CD4-positive, alpha-beta T cell treated with Interferon gamma for 1 hour (primary cell): ENCODE measurements around the gene DPP8.
"Not testable (repeated sequence)": the region's sequence is repeated elsewhere in the genome, so short reads cannot be mapped to it uniquely, and the experiment has no call there.

Experiments used
- DNase-seq: peaks from one replicate; pipeline ENCODE4 v3.0.0-alpha.2; 2020

The DPP8 gene

DNA sequence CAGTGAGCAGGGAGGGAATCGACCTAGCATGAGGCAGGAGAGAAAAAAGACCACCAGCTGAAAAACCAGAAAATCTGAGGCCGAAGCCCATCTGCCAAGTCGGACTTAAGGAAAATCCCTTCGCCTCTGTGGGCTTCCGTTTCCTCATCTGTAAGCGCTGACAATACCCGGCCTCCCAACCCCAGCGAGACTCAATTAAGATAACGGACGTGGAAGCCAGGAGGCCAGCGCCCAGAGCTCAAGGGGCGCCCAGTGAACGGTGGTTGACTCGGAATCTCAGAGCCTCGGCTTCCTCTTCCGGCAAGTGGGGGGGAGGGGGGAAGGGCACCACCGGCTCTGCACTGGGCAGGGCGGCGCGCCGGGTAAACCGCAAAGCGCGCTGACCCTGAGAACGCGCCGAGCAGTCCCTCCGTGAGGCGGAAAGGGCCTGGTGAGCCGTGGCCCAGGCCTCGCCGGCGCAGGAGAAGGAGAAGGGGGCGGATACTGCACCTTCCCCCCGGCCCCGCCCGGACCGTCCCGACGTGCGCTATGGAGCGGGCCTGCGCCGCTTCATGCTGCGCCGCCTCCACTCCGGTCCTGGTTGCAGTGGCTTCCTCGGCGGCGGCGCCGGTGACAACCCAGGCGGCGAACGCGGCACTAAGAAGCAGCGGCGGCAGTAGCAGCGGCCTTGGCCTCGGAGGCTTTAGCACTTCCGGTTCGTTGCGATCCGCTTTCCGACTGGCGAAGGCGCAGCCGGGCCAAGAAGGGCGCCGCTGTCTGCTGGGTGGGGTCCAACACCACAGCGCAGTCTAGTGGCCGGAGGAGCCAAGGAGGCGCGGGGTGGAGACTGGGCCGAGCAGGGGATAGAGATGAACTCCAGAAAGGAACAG lies at the start of gene DPP8:
TSS of gene DPP8 (minus strand) at position 693 of the 869 bp plus-strand sequence. CDS start 5,136 bp downstream, outside the sequence.
- peak; percentile 90 for DNase-seq

DNA sequence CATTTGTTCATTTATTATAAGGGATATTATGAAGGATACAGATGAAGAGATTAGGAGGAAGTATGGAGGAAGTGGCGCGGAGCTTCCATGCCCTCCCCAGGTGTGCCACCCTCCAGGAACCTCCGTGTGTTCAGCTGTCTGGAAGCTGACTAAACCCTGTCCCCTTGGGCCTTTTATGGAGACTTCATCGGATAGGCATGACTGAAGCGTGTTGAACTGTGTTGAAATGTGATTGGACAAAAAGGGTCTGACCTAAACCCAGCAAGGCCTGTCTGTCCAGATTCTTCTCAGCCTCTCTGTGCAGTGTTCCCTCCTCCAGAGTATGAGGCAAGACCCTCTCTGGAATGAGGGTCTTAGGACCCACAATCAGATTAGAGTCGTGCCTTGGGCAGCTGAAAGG lies 44.4 kb upstream of the DPP8 start:
- DNase-seq, result no peak

DNA sequence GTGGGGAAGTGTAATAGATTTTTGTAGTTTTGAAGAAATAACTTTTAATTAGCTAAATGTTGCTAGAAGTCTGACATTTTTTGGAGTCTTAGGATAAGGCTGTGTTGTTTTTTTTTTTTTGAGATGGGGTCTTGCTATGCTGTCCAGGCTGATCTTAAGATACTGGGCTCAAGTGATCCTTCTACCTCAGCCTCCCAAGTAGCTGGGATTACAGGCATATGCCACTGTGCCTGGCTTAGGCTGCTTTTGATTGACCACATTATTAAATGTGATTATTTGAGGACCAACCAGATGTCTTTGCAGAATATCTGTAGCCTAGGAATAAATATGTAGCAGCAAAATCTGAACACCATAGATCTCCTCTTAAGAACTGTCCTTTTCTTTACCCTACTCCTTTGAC lies 42.5 kb upstream of the DPP8 start:
- DNase-seq, result no peak

DNA sequence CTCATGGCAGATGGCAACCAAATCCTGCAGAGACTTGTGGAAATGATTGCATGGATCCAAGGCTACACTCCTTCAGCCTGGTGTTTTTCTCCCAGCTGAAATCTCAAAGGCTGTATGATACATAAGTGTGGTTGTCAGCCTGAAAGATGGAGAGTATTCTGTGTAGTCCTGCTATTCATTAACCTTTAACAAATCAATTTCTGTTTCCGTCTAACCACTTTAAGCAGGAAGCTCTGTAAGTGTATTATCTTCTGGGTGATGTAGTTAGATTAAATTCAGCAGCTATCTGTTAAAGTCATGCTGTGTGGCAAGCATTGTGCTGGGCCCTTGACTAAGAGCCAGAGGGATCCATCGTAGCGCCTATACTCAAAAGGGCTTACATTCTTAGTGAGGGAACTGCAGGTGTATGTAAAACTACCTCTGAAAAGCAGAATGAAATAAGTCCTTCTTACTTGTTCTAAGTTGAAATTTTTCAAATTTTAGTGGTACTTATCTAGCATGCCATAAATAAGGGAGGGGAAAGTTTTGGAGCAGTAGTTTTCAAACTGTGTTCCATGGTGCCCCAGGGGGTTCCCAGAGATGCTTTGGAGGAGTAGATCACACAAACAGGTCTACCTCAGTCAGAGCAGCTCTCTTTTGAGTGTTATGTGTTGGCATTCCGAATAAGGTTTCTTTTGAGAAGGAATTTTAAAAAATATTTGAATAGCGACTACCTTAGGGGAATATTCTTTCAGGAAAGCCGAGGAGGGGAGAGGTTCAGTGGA lies 41.7 kb upstream of the DPP8 start:
- DNase-seq, result no peak

DNA sequence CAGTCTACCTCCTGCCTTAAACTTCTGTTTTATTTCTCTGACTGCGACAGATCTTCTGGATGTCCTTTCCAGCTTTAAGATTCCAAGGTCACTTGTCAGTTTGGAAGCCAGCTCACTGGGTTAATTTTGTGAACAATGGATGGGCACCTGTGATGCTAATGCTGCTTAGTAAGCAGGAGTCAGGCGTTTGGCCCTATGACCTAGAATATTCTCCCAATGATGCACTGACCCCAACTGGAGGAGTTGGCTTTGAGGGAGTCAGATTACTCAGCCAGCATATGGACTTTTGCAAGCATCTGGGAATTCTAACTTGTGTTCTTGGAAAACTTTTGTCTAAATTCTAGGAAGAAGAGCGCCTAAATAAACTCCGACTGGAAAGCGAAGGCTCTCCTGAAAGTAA lies 40.8 kb upstream of the DPP8 start:
- no peak for DNase-seq

DNA sequence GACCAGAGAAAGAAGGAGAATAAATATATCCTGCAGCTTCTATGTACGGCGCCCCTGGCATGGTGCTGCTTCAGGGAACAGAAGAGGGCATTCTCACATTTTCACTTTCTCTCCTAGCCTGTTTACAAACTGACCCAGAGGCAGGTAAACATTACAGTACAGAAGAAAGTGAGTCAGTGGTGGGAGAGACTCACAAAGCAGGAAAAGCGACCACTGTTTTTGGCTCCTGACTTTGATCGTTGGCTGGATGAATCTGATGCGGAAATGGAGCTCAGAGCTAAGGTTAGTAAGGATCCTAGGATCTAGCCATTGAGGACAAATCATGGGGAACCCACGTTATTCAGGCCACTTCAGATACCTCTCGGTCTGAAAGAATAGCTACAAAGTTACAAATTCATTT lies 39.1 kb upstream of the DPP8 start:
- DNase-seq, result no peak

DNA sequence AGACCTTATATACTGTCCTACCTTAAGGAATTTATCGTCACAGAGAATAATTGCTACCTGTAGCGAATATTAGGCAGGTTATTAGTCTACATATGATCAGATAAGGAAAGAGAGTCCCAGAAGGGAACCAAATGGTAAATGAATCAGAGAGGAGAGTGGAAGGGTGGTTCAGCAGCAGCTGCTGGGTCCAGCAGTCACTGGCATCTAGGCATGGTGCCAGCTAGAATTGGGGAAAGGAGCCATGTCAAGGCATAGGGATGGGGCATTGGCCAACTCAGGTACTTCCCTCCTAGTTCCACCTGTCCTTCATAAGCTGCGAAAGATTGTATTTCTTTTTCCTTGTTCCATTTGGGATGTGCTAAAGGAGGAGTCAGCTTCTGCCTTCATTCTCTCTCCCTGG lies 36.2 kb upstream of the DPP8 start:
- no peak for DNase-seq

DNA sequence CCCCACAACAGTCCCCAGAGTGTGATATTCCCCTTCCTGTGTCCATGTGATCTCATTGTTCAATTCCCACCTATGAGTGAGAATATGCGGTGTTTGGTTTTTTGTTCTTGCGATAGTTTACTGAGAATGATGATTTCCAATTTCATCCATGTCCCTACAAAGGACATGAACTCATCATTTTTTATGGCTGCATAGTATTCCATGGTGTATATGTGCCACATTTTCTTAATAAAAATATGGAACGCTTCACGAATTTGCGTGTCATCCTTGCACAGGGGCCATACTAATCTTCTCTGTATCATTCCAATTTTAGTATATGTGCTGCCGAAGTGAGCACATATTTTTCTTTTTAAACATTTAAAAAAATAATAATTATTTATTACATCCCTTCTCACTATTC lies 35.4 kb upstream of the DPP8 start:
- DNase-seq, result not testable (repeated sequence)

DNA sequence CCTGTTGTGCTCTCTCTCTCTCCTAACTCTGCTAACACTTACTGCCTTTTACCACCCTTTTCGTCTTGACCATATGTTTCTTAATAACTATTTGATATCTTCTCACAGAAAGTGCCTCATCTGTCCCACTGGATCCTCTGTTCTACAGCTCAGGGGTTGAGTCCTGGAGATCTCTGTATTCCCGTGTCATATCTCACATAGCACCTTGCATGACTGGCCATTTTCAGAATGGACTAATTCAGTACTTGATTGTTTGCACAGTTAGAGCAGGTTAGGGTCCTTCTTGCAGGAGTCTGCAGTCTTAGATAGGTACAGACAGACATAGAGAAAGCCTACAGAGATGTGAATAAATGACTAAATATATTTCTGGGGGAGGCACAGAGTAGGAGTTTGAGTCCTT lies 33.7 kb upstream of the DPP8 start:
- DNase-seq, result no peak

DNA sequence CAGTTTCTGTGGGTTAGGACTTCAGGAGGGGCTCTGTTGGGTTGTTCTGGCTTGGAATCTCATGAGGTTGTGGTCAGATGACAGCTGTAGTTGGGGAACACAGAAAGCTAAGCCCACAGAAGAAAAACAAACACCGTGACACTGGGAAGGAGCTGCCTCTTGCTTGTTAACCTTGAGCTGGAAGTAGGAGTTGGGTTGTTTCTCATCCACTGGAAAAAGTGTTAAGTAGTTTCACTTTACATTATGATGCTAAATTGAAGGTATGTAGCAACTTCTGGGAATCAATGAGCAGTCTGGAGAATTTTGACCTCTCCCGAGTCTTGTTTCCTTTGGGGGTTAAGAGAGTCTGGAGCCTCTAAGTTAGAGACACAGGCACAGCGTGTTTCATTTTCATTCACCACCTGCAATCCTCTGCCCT lies 33.2 kb upstream of the DPP8 start:
- DNase-seq, result no peak

DNA sequence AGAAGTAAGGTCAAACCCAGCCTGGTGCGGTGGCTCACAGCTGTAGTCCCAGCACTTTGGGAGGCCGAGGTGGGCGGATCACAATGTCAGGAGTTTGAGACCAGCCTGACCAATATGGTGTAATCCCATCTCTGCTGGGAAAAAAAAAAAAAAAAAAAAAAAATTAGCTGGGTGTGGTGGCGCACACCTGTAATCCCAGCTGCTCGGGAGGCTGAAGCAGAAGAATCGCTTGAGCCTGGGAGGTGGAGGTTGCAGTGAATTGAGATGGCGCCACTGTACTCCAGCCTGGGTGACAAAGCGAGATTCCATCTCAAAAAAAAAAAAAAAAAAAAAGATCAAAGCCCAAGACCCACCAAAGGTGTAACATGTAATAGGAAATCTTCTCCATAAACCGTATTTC lies 31.8 kb upstream of the DPP8 start:
- not testable (repeated sequence) for DNase-seq

DNA sequence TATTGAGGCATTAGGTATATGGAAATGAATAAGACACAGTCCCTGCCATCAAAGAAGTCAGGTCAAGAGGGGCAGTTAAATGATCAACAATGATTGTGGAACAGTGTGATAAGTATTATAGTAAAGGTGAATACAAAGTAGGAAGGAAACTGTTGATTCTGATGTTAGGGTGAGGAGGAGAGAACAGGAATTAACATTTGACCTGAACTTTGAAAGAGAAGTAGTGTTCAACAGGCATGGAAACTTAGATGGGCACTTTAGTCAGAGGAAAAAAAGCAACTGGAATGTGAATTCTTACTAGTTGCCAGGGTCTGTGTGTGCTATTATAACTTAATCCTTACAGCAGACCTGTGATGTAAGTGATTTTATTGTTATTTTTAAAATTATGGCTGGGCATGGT lies 30.4 kb upstream of the DPP8 start:
- no peak for DNase-seq

DNA sequence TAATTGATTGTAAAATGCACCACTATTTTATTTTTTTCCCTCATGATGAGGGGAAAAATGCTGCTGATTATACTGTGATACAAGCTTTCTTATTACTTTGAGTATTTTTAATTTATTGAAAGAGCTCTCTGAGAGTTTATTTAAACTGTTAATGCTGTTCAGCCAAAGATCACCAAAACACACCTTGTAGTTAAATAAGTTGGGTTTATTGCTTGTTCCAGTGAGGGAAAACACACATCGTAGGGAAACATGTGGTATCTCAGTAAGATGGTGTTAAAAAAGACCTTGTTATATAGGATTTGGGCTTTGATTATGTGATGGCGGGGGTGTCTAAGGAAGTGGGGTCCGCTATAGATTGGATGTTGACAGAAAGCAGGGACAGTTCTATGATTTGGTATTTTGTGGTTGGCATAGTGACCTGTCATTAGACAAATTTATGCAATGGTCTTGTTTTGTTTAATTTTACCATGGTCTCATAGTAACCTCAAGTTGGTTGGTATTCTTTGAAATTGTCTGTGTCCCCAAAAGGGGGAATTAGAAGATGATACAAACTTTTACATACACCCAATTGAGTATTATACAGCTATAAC lies 23.8 kb upstream of the DPP8 start:
- no peak for DNase-seq

DNA sequence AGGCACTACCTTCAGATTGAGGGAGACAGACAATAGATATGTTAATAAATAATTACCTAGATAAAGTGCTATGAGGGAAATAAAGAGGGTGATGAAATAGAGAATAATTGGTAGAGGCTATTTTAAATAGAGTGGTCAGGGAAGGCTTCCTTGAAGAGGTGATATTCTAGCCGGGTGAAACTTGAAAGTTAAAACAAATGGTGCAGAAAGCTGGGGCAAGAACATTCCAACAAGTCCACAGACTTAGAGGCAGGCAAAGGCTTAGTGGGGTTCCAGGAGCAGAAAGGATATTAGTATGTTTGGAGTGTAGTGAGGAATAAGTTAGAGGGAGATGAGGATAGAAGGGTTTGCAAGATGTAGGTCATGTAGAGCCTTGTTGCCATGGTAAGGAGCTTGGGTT lies 22.8 kb upstream of the DPP8 start:
- DNase-seq, result no peak

DNA sequence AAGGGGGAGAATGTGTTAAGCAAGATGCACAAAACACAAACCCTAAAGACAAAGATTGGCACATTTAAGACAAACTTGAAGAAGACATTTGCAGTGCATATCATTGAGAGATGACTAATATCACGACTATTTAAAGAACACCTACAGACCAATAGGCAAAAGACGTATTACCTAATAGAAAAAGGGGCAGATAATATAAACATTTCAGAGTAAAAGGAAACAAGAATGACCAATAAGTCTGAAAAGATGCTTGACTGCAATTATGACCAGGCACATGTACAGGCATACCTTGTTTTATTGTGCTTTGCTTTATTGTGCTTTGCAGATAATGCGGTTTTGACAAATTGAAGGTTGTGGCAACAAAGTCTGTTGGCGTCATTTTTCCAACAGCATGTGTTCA lies 17.7 kb upstream of the DPP8 start:
- no peak for DNase-seq

DNA sequence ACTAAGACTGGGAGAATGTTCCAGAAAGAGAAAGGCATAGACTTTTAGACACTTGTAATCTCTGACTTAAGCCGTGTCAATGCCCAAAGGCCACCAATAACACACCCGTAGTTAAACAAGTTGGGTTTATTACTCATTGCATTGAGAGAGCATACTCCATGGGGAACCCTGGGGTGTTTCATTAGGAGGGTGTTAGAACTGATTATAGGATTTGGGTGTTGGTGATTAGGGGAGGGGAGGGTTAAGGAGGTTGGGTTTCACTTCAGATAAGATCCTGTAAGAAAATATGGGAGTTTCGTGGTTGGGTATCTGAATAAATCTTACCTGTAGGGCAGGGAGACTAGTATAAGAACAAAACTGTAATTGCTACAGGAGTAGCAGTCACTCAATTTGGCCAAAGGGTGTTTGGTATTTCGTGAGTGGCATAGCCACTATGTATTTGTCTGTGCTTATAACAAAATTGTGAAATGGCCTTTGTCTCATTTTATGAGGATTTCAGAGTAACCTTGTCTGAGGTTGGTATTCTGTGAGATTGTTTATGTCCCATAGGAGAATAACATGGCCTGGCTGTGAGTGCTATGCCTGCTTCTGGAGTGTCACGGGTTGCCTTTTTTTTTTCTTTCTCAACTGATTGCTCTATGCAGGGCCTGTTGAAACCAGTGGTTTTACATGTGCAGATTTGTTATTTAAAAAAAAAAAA lies 15.7 kb upstream of the DPP8 start:
- DNase-seq, result no peak

DNA sequence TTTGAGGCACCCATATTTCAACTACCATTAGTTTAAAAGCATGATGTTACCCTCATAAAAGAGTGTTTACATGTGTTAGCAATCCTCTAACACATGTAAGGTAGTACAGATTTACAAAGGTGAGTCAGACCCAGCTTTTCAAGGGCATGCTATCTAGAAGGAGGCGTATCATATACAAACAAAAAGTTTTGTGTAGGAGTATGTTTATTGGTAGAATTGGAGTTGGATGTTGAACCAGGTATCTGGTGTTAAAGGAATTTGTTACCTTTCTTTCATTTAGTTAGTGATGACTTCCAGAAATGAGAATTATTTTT lies 15.2 kb upstream of the DPP8 start:
- DNase-seq, result no peak

DNA sequence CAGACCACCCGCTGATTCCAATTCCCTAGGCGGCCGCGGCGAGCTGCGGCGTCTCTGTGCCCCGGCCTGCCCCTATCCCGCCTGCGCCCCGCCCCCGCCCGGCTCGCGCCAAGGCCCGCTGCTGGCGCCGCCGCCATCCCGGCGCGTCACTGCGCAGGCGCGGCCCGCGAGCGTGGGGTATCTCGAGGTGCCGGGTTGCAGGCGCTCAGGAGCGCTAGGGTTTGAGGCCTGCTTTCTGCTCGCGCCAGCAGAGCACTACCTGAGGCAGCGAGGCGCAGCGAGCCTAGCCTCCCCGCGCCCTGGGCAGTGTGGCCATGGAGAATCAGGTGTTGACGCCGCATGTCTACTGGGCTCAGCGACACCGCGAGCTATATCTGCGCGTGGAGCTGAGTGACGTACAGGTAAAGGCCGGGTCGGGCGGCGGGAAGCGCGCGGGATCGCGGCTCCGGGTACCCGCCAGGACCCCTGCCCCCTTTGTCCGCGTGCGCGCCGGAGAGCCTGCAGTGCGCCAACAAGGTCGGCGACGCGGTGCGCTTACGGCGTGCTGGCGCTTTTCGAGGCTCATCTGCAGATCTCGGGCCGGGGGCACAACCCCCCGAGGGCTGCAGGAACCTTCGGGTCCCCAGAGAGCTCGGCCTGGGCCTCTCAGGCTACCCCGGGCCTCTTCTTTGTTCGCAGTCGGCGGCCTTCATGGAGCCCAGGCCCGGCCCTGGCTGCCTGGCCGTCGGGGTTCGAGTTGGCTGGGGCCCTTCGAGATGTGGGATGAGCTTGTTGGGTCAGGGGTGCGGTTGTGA lies 13.0 kb upstream of the DPP8 start, which contains the start of gene HACD3:
TSS of gene HACD3 (plus strand) at position 146 of the 794 bp plus-strand sequence. CDS start at position 315, 169 bp downstream.
- peak; percentile 87 for DNase-seq

DNA sequence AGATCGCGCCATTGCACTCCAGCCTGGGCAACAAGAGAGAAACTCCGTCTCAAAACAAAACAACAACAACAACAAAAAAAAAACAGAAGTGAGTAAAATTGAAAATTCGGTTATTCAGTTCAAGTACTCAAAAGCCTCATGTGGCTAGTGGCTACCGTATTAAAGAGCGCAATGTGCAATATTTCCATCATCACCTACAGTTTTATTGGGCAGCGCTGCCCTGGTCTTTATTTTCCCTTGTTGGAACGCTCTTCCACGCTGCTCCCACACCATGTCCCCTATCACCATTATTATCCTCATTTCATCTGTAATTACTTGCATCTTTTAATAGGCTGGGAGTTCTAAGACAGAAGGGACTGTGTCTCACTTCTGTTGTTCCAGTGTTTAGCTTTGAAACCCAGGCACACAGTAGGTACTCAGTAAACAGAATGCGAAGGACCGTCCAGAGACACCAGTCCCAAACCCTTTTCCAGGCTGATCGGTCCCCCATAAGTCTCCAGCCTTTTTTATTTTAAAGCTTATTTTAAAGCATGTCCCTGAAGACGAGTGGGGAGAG lies 12.4 kb upstream of the DPP8 start:
- DNase-seq, result no peak

DNA sequence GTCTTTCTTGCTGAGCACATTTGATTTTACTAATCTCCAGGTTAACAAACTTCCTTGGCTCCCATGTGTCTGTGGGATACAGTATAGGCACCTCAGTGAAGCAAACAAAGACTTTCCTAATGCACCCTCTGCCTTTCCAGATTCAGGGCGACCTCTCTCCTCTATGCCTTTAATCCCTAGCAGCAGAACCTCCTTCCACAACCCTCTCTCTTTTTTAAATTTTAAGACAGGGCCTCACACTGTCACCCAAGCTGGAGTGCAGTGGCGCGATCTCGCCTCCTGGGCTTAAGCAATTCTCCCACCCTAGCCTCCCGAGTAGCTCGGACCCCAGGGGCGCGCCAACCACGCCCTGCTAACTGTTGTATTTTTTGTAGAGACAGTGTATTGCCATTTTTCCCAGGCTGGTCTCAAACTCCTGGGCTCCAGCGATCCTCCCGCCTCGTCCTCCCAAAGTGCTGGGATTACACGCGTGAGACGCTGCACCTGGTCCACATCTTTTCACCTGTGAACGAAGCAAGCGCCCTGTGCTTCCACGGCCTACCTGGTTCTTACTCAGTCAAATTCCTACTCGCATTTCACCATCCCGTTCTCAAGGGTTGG lies 11.1 kb upstream of the DPP8 start:
- no peak for DNase-seq

DNA sequence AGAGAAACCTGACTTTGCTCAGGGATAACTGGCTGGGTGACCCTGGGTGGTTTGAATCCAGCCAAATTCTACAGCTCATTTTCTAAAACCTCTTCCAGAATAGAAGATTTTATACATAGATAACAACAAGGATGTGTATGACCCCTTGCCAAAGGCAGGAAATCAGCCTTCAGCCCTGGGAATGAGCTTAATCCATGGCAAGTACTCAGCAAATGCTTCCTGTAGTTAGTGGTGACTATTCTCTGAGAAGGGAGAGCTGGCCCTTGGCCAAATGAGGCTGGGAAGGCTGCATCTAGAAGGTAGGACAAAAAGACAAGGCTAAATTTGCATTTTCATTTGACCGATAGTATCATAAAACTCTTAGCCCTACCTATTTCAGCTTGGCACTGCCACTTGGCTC lies 8.1 kb upstream of the DPP8 start:
- no peak for DNase-seq

DNA sequence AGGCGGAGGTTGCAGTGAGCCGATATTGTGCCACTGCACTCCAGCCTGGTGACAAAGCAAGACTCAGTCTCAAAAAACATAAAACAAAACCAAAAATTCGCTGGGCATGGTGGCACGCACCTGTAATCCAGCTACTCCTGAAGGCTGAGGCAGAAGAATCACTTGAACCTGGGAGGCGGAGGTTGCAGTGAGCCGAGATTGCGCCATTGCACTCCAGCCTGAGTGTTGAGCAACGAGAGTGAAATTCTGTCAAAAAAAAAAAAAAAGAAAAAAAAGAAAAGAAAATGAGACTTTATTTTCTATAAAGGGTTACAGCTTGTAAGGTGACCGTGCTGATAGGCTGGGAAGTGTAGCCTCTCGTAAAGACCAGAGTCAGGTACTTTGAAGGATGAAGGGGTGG lies 6.7 kb upstream of the DPP8 start:
- no peak for DNase-seq
